NCI-H524 treated with DMSO at 0.1 percent for 48 hours (cell line): Measurements from ENCODE around the gene ZDHHC14.
"Not testable (repeated sequence)": the region's sequence is repeated elsewhere in the genome, so short reads cannot be mapped to it uniquely, and the experiment has no call there.

Source experiments
- DNase-seq: peaks from one replicate; lab custom pipeline; 2025; lab: John Stamatoyannopoulos, UW

Gene ZDHHC14

DNA sequence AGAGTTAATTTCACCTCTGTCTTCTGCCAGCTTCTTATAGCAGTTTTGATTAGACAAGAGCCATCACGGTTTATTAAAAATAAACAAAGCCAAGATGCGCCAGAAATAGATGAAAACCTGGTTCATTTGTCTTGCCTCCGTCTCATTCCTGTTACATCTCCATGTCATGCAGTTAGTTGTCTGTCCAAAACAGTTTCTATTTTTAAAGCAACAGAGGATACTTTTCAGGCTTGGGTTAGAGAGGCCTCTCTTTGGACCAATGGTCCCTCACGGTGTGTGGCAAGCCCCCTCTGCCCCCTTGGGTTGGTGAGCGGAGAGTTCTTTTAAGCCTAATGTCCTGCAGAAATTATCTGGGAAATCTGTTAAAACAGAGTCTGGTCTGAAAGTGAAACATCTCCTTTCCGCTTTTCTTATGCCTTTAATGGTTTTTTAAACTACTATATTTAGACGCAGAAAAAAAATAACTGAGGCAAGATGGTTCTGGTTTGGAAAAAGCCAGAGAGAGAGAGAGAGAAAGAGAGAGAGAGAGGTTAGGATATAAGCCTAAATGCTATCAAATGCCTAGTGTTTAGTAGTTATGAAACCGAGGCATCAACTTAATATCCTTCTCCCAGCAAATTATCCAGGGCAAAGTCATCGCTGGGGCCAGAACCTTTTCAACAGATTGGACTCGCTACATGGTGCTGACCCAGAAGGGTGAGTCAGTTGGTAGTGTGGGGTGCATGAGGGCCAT lies 64.5 kb downstream of the ZDHHC14 start:
- DNase-seq: no peak

DNA sequence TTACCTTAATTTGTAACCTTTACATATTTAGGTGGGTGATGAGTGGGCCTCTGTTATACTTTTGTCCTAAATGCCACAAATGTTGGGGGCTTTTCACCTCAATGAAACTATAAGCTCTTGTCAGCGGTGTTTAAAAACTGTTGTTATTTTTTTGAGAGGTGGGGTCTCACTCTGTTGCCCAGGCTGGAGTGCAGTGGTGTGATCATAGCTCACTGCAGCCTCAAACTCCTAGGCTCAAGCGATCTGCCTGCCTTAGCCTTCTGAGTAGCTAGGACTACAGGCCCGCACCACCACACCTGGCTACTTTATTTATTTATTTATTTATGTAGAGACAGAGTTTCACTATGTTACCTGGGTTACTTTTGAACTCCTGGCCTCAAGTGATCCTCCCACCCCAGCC lies 66.7 kb downstream of the ZDHHC14 start:
- DNase-seq: no peak

DNA sequence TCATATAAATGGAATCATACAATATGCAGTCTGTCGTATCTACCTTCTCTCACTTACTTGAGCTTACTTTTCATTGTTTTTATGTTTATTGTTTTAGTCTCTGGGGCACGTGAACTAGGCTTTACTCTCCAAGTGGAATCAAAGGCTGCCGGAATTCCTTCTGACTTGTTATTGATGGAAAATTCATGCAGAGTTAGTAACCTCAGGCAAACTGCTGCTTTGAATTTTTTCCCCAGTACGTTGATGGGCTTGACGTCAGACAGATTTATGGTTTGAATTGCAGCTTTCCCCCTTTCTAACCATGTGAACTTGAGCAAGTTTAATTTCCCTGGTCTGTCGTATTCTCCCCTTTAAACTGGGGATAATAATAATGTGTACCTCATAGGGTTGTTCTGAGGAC lies 68.6 kb downstream of the ZDHHC14 start:
- DNase-seq: no peak

DNA sequence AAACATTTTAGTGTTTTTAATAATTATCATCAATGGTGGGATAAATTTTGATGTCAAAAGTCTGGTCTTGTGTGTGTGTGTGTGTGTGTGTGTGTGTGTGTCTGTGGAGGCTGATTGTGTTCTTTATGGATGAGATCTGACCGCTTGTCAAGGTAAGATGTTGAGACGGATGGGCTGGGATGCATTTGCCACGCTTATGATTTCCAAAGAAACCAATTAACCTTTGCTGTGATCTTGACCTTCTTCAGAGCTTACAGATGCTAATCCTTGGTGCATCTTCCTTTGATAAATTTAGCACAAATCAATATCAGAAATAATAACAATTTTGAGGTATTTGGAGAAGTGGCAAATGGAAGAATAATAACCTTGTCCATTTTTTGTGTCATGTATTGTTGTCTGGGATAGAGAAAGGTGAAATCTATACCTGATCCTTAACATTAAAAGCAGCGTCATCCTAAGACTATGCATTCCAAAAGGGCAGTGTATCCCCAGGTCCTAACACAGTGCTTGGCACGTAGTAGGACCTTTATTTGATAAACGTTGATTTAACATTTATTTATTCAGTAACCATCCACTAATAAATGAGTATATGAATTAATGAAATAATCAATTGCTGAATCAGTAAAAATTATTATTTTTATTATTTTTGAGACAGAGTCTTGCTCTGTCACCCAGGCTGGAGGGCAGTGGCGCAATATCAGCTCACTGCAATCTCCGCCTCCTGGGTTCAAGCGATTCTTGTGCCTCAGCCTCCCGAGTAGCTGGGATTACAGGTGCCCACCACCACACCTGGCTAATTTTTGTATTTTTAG lies 70.1 kb downstream of the ZDHHC14 start:
- no peak for DNase-seq

DNA sequence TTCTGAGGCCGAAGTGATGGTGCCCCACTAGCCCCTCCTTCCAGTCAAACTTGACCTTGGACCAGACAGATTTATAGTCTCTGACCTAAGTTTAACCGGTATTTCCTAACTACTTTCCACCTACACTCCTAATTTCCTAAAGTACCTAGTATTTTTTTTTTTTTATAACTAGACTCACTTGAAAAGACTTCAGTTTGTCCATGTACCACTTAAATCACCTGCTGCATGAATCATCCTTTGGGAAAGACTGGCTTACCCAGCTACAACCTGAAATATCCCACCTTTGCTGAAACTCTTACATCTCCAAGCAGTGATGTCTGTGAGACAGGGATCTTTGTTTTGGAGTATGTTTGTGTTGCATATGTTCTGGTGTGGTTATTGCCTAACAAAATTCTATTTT lies 71.1 kb downstream of the ZDHHC14 start:
- DNase-seq: no peak

DNA sequence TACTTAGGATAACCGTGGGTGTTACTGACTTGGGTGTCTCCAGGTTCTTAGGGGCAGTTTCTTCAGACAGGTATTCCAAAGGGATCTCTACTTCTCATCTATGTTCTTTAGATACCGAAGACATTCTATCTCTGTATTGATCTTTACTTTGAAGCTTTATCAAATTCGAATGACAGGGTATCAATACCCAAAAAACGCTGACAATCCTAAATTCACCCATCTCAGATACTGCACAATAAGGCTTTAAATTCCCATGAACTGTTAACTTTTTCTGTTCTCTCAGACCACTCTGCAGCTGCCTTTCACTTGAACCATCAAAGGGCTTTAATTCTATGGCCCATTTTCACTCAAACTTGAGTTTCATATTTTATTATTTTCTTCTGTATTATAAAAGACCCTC lies 72.1 kb downstream of the ZDHHC14 start:
- no peak for DNase-seq

DNA sequence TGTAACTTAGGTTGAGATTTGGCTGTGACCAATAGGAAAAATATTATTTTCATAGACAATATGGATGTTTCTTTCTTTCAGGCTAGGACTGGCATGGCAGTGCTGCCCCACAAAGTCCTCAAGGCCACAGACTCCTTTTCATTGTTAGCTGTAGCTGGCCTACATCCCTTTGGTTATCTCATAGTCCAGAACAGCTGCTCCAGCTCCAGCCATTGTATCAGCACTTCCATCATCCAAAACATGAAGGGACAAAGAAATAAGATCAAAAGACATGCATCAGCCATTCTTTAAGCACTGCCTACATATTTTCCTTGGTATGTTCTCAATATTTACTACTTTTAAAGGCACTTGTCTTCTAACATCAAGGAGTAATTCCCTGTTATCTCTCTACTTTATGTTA lies 73.0 kb downstream of the ZDHHC14 start:
- no peak for DNase-seq

DNA sequence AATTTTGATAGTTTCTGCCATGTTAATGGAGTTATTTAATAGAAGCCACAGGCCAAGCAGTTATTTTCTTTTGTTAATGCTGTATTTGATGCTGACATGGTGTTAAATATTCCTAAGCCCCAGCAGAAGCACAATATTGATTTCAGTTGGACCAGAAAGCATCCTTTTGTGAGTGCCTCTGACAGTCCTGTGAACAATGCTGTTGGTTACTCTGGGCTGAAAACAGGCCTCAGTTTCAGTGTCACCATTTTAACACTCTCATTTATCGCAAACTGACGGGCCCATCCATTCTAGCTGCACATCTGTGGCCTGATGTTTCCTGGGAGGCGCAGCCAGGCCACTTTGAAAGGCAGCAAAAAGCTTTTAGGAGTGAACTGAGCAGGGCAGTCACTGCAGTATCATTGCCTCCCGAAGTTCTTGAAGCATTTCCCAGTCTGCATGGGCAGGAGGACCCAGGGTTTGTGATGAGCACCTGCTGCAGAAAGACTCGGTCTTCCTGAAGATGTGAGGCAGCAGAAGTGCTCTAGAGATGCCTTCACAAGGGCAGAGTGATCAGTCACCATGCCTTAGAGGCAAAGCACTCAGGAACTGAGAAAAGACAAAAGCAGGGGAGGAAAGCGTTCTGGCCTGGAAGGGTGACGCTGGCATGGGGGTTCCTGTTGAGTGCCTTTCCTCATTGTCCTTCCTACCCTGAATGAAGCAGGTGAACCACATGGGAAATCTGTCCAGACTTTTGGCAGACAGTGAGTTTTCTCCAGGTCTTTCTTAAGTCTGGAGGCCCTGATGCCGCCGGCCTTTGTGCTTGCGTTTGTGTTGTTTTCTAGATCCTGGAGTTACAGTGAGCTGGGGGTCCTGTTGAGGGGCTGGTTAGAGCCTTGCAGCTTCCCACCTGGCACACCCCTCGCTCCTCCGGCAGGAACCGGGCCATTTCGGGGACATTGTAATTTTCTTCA lies 74.0 kb downstream of the ZDHHC14 start:
- no peak for DNase-seq

DNA sequence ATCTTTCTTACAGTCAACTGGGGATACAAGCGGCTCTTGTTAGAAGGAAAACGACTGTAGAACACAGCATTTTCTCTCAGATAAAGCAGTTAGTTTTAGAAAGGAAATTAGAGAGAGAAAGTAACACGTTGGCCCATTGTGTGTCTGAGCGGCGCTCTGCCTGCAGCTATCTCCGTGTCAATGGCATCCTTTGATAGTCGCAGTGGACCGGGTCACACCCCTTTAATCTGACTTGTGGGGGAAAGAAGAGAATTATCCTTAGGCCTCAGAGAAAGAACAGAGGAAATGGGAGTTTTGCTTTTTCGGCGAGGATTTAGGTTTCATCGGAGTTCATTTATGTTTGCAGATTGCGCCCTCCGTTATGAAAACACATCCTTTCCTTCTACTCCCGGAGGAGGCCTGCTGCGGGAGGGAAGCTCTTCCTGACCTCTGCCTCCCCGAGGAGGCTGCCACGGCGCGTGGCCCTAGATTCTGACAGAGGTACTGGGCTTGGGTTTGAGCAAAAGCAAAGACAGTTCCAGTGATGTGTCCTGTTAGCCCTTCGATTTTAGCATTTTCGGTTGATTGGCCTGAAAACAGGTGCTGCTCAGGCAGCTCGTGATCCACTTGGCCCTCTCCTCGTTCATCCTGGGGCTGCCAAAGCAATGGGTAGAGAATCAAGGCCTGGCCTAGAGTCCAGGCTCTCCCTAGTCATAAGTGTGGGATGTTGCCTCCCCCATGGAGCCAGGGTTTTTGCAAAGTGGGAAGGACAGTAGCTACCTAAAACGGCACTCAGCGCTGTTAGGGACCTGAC lies 74.9 kb downstream of the ZDHHC14 start:
- DNase-seq: no peak

DNA sequence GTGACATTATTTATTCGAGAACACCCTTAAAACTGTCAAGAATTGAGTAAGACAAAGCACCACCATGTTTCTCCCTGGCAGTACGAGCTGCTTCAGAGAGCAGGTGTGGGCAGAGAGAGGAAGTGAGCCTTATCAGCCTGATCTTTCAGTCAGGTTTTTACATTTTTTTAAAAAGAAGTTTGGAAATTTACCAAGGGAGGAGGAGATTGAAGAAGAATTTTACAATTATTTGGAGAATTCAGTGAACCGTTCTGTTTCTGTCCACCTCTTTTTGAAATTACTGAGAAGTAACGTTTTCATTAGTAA lies 75.5 kb downstream of the ZDHHC14 start:
- DNase-seq: no peak

DNA sequence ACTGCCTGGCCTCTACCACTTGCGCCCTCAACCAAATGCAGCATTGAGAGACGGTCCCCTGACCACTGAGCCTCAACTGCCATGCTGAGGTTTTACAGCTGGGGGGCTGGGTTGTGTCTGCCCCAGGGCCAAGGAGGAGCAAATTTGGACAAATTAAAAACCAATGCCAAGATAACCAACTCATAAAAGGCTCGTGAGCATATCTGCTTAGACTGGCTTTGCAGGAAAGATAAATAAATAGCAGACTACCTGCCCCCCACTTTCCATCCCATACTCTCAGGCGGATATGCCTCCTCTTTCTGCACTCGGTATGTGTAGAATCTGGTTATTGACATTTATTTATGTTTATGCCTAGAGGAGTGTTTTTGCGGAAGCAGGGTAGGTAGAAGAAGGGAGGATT lies 76.8 kb downstream of the ZDHHC14 start:
- DNase-seq: no peak

DNA sequence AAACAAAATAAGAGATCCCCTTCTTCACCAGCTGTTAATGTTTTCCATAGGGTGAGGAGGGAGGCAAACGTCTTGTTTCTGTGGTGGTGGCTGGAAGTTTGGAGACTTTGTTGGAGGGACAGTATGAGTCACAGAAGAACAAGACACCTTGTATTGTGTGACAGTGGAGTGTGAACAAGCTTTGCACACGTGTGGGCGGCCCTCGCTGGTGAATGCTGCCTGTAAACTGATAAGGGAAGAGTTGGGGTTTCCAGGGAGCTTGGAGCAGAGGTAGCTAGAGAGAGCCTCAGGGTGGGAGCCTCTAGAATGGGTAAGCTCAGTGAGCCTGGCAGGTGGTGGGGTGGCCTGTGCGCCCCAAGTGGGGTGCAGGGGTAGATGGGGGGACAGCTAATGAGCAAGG lies 78.3 kb downstream of the ZDHHC14 start:
- DNase-seq: no peak

DNA sequence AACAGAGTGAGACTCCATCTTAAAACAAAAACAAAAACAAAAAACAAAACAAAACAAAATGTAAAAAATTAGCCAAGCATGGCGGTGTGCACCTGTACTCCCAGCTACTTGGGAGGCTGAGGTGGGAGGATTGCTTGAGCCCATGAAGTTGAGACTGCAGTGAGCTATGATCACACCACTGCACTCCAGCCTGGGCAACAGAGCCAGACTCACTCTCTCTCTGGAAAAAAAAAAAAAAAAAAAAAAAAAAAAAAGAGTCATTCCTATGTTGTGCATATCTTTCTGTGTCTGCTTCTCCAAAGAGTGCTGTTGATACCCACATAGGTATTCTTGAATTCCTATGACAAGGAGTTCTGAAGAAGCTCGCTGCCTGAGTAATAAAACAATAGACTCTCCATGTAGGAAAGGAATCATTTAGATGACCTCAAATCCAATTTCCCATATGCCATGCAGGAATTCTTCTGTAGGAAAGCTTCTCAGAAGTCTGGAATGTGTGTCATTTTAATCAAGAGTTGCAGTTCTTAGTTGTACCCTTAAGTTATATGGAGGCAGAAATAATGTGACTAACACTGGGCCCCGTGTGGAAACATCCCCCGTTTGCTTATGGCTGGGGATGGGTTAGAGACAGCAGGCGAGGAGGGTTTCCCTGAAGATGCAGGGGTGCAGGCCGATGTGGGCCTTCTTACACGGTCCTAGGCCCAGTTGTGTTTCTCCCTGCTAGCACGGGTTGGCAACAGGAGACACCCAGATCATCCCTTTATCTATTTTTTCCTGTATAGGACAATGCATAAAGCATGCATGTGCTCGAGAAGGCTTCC lies 79.4 kb downstream of the ZDHHC14 start:
- DNase-seq: no peak

DNA sequence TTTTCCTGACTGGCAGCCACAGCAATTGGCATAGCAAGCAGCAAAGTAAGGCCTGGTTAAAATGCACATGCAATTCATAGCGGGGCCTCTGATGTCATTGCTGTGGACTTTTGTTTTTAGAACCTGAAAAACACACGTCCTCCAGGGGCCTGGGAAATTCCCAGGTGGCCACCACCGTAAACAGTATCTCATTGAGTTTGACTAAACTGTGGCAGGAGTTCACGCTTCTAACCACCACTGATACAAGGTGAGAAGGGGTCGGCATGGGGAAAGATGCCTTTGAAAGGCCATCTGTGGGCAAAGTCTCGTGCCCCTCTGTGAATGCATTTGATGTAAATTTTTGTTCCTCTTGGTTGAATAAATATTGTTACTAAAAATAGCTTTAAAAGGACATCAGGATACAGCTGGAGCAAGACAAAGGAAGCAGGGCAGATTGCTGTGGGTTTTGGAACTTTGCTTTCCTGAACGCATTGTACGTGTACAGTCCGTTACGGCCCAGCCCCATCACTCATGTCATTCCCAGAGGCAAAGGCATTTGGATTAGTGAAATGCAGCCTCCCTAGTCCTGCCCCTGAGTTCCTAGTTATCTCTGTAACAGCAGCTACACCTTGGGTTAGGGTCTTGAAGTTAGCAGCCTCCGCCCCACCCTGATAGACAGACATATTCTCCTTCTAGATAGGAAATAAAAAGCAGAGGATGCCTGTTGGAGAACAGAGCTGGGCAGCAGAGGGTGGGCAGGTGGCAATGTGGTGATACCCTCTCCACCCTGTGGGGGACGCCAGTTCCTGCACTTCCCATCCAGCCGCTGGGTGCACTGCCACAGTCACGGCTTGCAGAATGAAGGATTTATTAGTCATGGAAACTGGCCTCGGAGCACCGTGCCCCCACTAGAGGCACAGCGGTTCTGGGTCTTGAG lies 80.3 kb downstream of the ZDHHC14 start:
- DNase-seq: no peak

DNA sequence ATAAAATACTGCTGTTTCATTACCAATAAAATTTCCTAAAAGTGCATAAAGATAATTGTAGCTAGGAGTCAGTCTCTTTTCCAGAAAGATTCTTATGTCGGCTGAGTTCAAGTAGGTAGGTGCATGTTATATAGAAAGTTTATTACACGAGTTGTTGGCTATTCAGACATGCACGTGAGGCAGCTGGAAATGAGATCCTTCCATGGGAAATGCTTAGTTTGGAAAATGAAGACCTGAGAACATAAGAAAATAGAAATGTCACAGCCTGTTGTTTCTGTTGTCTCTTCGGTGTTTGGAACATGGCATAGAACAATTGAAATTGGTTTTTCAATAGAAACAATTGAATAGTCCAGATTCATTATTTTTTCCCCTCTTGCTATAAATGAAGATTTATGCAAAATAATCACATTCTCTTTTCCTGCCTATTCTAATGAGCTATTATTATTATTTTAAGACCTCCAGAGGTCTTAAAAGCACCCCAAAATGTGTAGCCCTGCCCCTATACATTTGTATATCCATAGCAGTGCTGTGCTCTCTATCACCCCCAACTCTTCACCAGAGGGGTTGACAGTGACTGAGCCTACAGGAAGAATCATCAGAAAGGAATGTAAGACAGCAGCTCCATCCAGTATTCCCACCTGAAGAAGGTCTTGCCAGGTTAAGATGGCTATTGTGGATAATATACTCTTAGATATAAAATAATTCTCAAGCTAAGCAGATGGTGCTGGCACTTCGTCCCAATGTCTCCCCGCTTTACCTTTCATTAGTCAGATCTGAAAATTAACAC lies 82.2 kb downstream of the ZDHHC14 start:
- no peak for DNase-seq

DNA sequence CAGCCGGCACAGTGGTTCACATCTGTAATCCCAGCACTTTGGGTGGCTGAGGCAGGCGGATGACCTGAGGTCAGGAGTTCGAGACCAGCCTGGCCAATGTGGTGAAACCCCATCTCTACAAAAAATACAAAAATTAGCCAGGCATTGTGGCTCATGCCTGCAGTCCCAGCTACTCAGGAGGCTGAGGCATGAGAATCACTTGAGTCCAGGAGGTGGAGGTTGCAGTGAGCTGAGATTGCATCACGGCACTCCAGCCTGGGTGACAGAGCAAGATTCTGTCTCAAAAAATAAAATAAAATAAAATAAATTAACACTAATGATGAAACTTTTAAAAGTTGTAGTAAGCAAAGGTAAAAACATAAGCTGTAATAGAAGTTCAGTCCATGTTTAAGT lies 82.7 kb downstream of the ZDHHC14 start:
- DNase-seq: not testable (repeated sequence)

DNA sequence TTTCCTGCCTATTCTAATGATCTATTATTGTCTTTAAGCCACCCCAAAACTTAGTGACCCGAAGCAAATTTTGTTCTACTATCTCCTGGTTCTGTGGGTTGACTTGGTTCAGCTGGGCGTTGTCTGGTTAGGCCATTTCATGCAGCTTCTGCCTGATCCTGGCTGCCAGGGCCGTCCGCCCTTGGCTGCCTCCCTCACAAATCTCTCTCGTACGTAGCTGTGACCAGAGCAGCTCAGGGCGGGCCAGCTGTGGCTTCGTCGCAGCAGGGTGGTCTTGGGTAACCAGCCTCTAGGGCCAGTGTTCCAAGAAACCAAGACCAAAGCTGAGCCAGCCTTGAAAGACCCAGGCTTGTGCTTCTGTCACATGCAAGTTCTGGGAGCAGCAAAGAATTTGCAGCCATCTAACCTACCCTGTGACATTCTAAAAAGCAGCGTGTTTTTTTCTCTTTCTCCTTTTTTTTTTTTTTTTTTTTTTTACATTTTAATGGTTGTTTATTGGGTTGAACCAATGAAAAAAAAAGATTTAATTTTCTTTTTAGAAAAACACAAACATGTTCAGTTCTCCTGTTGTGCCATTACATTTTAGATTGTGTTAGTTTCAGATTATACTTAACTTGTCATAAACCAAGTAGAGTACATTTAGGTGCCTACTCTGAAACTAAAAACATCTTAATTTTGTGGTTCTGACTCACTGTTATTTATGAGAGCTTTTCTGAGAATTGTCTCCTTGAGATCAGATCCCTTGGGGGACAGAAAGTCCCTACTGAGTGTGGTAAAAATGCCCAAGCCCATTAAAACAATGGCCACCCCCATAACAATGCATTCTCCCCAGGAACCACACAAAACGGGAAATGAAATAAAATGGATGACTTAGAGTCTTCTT lies 83.9 kb downstream of the ZDHHC14 start:
- no peak for DNase-seq

DNA sequence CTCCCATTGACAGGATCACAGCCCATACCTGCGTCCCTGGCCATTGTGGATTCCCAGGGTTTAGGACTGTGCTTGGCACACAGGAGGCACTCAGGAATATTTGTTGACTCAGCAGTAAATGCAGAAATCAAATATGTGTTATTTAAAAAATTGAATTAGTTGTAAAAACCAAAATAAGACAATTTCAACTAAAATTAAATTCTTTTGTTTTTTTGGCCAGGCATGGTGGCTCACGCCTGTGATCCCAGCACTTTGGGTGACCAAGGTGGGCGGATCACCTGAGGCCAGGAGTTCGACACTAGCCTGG lies 85.3 kb downstream of the ZDHHC14 start:
- no peak for DNase-seq
